Thoracic aorta (tissue), 2 donors: Measurements from ENCODE around the gene TIMP1. TPM values are rescaled to one million over a fixed set of nuclear protein-coding genes. Genes with fewer than 3 reads are reported as not detected.

Experiments
- ATAC-seq: fragments of 150-250 bp; one replicate; pipeline ENCODE4 v1.8.0; 2017; ENCODE audit warnings: low read depth; ENCODE audit not compliant: insufficient number of reproducible peaks, low FRiP score
- DNase-seq: peaks from one replicate; pipeline ENCODE4 v3.0.0-alpha.2; 2020; ENCODE audit warnings: low spot score
- H3K27ac ChIP-seq, 2 donors: fragments of 200-600 bp; sonication (generic); 1 replicate in 1 of 2; 2 replicates in 1 of 2; pipeline ENCODE4 v1.5.1; 2016; ENCODE audit warnings: mild to moderate bottlenecking in 2 of 2, moderate library complexity in 2 of 2
- H3K27me3 ChIP-seq: fragments of 200-600 bp; sonication (generic); replicated peaks from 2 replicates; pipeline ENCODE4 v1.6.0; 2016; ENCODE audit warnings: mild to moderate bottlenecking; ENCODE audit not compliant: insufficient read depth
- H3K36me3 ChIP-seq: fragments of 200-600 bp; sonication (generic); one replicate; pipeline ENCODE4 v1.5.1; 2016
- H3K4me1 ChIP-seq, 2 donors: fragments of 200-600 bp; sonication (generic); 1 replicate in 1 of 2; 2 replicates in 1 of 2; pipeline versions ENCODE4 v1.5.1 to v1.6.0; 2016; ENCODE audit warnings: low read depth in 2 of 2, mild to moderate bottlenecking in 1 of 2; ENCODE audit not compliant: control insufficient read depth in 1 of 2
- H3K4me3 ChIP-seq: fragments of 200-600 bp; sonication (generic); 2 replicates; pipeline ENCODE4 v1.5.1; 2016; ENCODE audit warnings: mild to moderate bottlenecking
- H3K9me3 ChIP-seq: fragments of 200-600 bp; sonication (generic); 2 replicates; pipeline ENCODE4 v1.5.1; 2016
- CTCF ChIP-seq: fragments of 200-600 bp; sonication (generic); IDR thresholded peaks from one replicate; pipeline ENCODE4 v1.5.1; 2019; ENCODE audit warnings: antibody characterized with exemption
- total RNA-seq, 2 donors: library from RNA; depleted of rRNA; stranded (reverse); fragments of >200 nt; gene quantifications; one replicate each; pipeline versions ENCODE4 v1.1.0 to v1.2.3, GENCODE V29; 2016

Gene TIMP1
- total RNA-seq, 2 donors from 2014 or later: 635 to 1,379 TPM

GRCh38 chrX:47587906-47588735 lies 5.9 kb downstream of the TIMP1 start:
- Histone ChIP-seq H3K9me3 (no peaks in the 10 kb centered on the region), H3K36me3 (peaks cover 3% of the 10 kb centered on the region), H3K4me3 (no peak overlapping the region), H3K27ac (no peak overlapping the region), H3K4me1 (peaks cover 2 to 6% of the 10 kb centered on the region in 2 donors), H3K27me3 (no peaks in the 10 kb centered on the region)
- TF ChIP-seq CTCF: no peak
- no peak for DNase-seq
- no peak for ATAC-seq

DNA sequence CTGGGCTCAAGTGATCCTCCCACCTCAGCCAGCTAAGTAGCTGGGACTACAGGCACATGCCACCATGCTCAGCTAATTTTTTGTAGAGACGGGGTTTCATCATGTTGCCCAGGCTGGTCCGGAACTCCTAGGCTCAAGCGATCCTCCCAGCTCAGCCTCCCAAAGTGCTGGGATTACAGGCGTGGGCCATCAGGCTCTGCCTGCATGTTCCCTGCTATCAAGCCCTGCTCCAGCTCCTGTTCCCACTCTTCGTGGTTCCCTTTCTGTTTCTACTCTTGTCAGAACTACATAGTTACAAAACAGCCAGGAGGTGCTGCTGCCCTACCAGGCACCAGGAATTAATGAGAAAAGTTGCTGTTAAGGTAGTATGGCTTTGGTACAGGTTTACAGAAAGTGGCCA lies 8.7 kb downstream of the TIMP1 start:
- Histone ChIP-seq H3K4me3 (no peak overlapping the region), H3K27me3 (no peaks in the 10 kb centered on the region), H3K36me3 (peaks cover 3% of the 10 kb centered on the region), H3K4me1 (peaks cover 4 to 9% of the 10 kb centered on the region in 2 donors), H3K9me3 (no peaks in the 10 kb centered on the region), H3K27ac (no peak overlapping the region)
- DNase-seq (no peak), ATAC-seq (no peak)
- TF ChIP-seq CTCF: no peak

- DNase-seq: no peak
- H3K4me3 ChIP-seq: no peak overlapping the region
- TF ChIP-seq CTCF: no peak
- no peaks in the 10 kb centered on the region for H3K9me3 ChIP-seq
- no peak for ATAC-seq
- H3K27ac ChIP-seq: no peak overlapping the region
- peaks cover 4 to 9% of the 10 kb centered on the region in 2 donors for H3K4me1 ChIP-seq
- no peaks in the 10 kb centered on the region for H3K36me3 ChIP-seq
- H3K27me3 ChIP-seq: no peaks in the 10 kb centered on the region
These were observed 11.3 kb downstream of the TIMP1 start for GRCh38 chrX:47593522-47593921.

DNA sequence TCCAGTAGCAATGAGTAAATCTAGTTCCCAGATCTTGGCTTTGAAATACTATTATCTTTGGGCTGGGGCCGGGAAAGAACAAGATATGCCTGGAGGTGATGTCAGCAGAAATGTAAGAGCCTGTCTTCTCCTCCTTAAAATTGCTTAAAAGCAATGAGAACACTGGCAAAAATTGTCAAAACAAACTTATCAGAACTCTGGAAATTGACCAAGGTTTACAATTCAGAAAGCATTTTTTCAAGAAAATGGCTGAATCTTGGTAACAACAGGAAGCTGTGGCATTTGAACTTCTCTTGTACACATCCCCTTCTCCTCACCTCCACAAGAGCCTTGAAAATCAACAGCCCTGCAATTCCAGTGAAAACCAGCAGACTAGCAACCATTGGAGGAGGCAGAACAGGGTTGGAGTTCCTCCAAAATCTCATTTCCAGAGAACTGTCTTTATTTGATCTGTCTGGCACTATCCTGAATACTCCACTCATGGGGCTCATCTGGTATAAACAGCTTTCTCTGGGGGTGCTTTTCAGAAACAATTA lies 13.5 kb downstream of the TIMP1 start:
- H3K27me3 ChIP-seq: no peaks in the 10 kb centered on the region
- DNase-seq (no peak), ATAC-seq (no peak)
- H3K36me3 ChIP-seq: no peaks in the 10 kb centered on the region
- H3K4me3 ChIP-seq: no peak overlapping the region
- H3K9me3 ChIP-seq: no peaks in the 10 kb centered on the region
- peaks cover 4 to 9% of the 10 kb centered on the region in 2 donors for H3K4me1 ChIP-seq
- peak overlapping the region; percentile 44 to 58 for H3K27ac ChIP-seq
- no peak for TF ChIP-seq CTCF

DNA sequence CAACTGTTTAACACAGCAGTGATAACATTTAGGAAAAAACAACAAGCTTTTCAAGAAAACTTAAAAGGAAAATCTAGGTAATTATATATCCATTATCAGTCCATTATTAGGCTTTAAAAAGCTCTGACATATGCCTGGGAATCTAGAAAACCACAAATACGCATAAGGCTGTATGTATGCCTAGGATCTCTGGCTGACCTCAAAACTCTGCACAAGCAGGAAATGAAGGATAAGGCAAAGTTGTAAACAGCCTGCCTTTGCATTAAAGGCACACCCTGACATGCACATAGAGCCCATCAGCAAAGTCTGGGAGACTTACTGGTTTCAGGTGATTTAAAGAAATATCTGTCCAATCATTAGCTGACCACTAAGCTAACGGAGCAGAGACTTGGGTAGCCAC lies 14.0 kb downstream of the TIMP1 start:
- H3K27ac ChIP-seq: peak overlapping the region; percentile 44 to 58
- no peak overlapping the region for H3K4me3 ChIP-seq
- H3K36me3 ChIP-seq: no peaks in the 10 kb centered on the region
- ATAC-seq (no peak), DNase-seq (no peak)
- H3K27me3 ChIP-seq: no peaks in the 10 kb centered on the region
- no peak for TF ChIP-seq CTCF
- H3K9me3 ChIP-seq: no peaks in the 10 kb centered on the region
- H3K4me1 ChIP-seq: peaks cover 4 to 9% of the 10 kb centered on the region in 2 donors
